Thoracic aorta (tissue), 2 donors: ENCODE data around the gene NFE2. TPM values are rescaled to one million over a fixed set of nuclear protein-coding genes. Genes with fewer than 3 reads are reported as not detected.

ENCODE experiments used
- ATAC-seq: fragments of 150-250 bp; one replicate; pipeline ENCODE4 v1.8.0; 2017; ENCODE audit warnings: low read depth; ENCODE audit not compliant: insufficient number of reproducible peaks, low FRiP score
- DNase-seq: peaks from one replicate; pipeline ENCODE4 v3.0.0-alpha.2; 2020; ENCODE audit warnings: low spot score
- H3K27ac ChIP-seq, 2 donors: fragments of 200-600 bp; sonication (generic); 1 replicate in 1 of 2; 2 replicates in 1 of 2; pipeline ENCODE4 v1.5.1; 2016; ENCODE audit warnings: mild to moderate bottlenecking in 2 of 2, moderate library complexity in 2 of 2
- H3K27me3 ChIP-seq: fragments of 200-600 bp; sonication (generic); replicated peaks from 2 replicates; pipeline ENCODE4 v1.6.0; 2016; ENCODE audit warnings: mild to moderate bottlenecking; ENCODE audit not compliant: insufficient read depth
- H3K36me3 ChIP-seq: fragments of 200-600 bp; sonication (generic); one replicate; pipeline ENCODE4 v1.5.1; 2016
- H3K4me1 ChIP-seq, 2 donors: fragments of 200-600 bp; sonication (generic); 1 replicate in 1 of 2; 2 replicates in 1 of 2; pipeline versions ENCODE4 v1.5.1 to v1.6.0; 2016; ENCODE audit warnings: low read depth in 2 of 2, mild to moderate bottlenecking in 1 of 2; ENCODE audit not compliant: control insufficient read depth in 1 of 2
- H3K4me3 ChIP-seq: fragments of 200-600 bp; sonication (generic); 2 replicates; pipeline ENCODE4 v1.5.1; 2016; ENCODE audit warnings: mild to moderate bottlenecking
- H3K9me3 ChIP-seq: fragments of 200-600 bp; sonication (generic); 2 replicates; pipeline ENCODE4 v1.5.1; 2016
- CTCF ChIP-seq: fragments of 200-600 bp; sonication (generic); IDR thresholded peaks from one replicate; pipeline ENCODE4 v1.5.1; 2019; ENCODE audit warnings: antibody characterized with exemption
- total RNA-seq, 2 donors: library from RNA; depleted of rRNA; stranded (reverse); fragments of >200 nt; gene quantifications; one replicate each; pipeline versions ENCODE4 v1.1.0 to v1.2.3, GENCODE V29; 2016

NFE2 gene
- total RNA-seq, 2 donors from 2014 or later, result 1.8 TPM; not detected in 1

- no peak for TF ChIP-seq CTCF
- H3K4me3 ChIP-seq, result no peak overlapping the region
- no peaks in the 10 kb centered on the region for H3K27me3 ChIP-seq
- peaks cover 28% of the 10 kb centered on the region for H3K36me3 ChIP-seq
- H3K27ac ChIP-seq, result peak overlapping the region in 1 of 2 donors; percentile 48
- no peak for DNase-seq
- ATAC-seq, result no peak
- H3K9me3 ChIP-seq, result no peaks in the 10 kb centered on the region
- H3K4me1 ChIP-seq, result peaks cover 23 to 41% of the 10 kb centered on the region in 2 donors
These were observed 38.0 kb upstream of the NFE2 start for GRCh38 chr12:54338698-54339296.

- Histone ChIP-seq H3K4me3 (peak overlapping the region; percentile 28), H3K27ac (peak overlapping the region; percentile 16 to 48), H3K9me3 (no peaks in the 10 kb centered on the region), H3K27me3 (no peaks in the 10 kb centered on the region), H3K36me3 (peaks cover 21% of the 10 kb centered on the region), H3K4me1 (peaks cover 23 to 41% of the 10 kb centered on the region in 2 donors)
- ATAC-seq (no peak), DNase-seq (no peak)
- TF ChIP-seq CTCF, result no peak
These were observed 37.2 kb upstream of the NFE2 start for GRCh38 chr12:54337854-54338650.

- H3K9me3 ChIP-seq, result no peaks in the 10 kb centered on the region
- peak overlapping the region; percentile 16 to 48 for H3K27ac ChIP-seq
- H3K27me3 ChIP-seq, result no peaks in the 10 kb centered on the region
- H3K4me1 ChIP-seq, result peaks cover 23 to 41% of the 10 kb centered on the region in 2 donors
- H3K36me3 ChIP-seq, result peaks cover 16% of the 10 kb centered on the region
- no peak for DNase-seq
- no peak for TF ChIP-seq CTCF
- ATAC-seq, result no peak
- peak overlapping the region; percentile 28 for H3K4me3 ChIP-seq
These were observed 36.5 kb upstream of the NFE2 start for GRCh38 chr12:54337280-54337842.

- ATAC-seq (no peak), DNase-seq (no peak)
- Histone ChIP-seq H3K4me3 (no peak overlapping the region), H3K27me3 (no peaks in the 10 kb centered on the region), H3K27ac (no peak overlapping the region), H3K36me3 (no peaks in the 10 kb centered on the region), H3K9me3 (no peaks in the 10 kb centered on the region), H3K4me1 (peaks cover 31 to 48% of the 10 kb centered on the region in 2 donors)
- no peak for TF ChIP-seq CTCF
These were observed 32.7 kb upstream of the NFE2 start for GRCh38 chr12:54333420-54334034.

GRCh38 chr12:54331461-54331860 lies 30.6 kb upstream of the NFE2 start:
- peaks cover 15 to 44% of the 10 kb centered on the region in 2 donors for H3K4me1 ChIP-seq
- no peaks in the 10 kb centered on the region for H3K27me3 ChIP-seq
- H3K36me3 ChIP-seq, result no peaks in the 10 kb centered on the region
- no peak overlapping the region for H3K4me3 ChIP-seq
- H3K27ac ChIP-seq, result no peak overlapping the region
- H3K9me3 ChIP-seq, result no peaks in the 10 kb centered on the region
- TF ChIP-seq CTCF, result no peak
- no peak for DNase-seq
- no peak for ATAC-seq
